Prostate gland (tissue), 2 donors: ENCODE data around the gene PDE1C.
"Not testable (repeated sequence)": the region's sequence is repeated elsewhere in the genome, so short reads cannot be mapped to it uniquely, and the experiment has no call there.

Source experiments
- CTCF ChIP-seq, 4 experiments: fragments of 200-600 bp in 2 of 4; fragments of 450-650 bp in 2 of 4; sonication (generic) in 2 of 4; IDR thresholded peaks; 1 replicate in 3 of 4; 2 replicates in 1 of 4; pipeline ENCODE4 v1.5.1; 2016 to 2019; ENCODE audit warnings: antibody characterized with exemption in 4 of 4, mild to moderate bottlenecking in 2 of 4, moderate library complexity in 2 of 4
- POLR2A ChIP-seq: fragments of 450-650 bp; IDR thresholded peaks from one replicate; pipeline ENCODE4 v1.6.1; 2016; ENCODE audit warnings: antibody characterized with exemption, mild to moderate bottlenecking
- POLR2AphosphoS5 ChIP-seq: sonication (generic); formaldehyde crosslinking; IDR thresholded peaks from one replicate; pipeline ENCODE4 v1.6.1; 2017; ENCODE audit warnings: antibody characterized with exemption

GRCh38 chr7:32013471-32013870, 56.7 kb downstream of the PDE1C start:
- not testable (repeated sequence) for TF ChIP-seq POLR2A; CTCF (IDR thresholded peaks at IDR 0.05); POLR2AphosphoS5
